A549 (cell line): Measurements from ENCODE around the gene TRAPPC11. TPM values are rescaled to one million over a fixed set of nuclear protein-coding genes. Genes with fewer than 3 reads are reported as not detected.

ENCODE experiments used
- ATAC-seq, 2 experiments: fragments of 200-7000 bp in 1 of 2; fragments of >200 bp in 1 of 2; cut with Nextera tagmentation in 1 of 2; cut with Tn5 transposase in 1 of 2; 3 replicates each; pipeline versions ENCODE4 v1.8.0 to v1.9.1; 2018 to 2020; ENCODE audit warnings: mild to moderate bottlenecking in 1 of 2, moderate library complexity in 1 of 2
- CTCF ChIA-PET: fragments of 300-600 bp; sonication (Branson Sonifier 250); formaldehyde crosslinking; extraction: SDS; loops from one replicate; lab custom pipeline; 2021; ENCODE audit warnings: antibody characterized with exemption, inconsistent platforms; lab: Yijun Ruan, JAX
- POLR2A ChIA-PET: fragments of 350-600 bp; formaldehyde crosslinking; extraction: SDS; loops from one replicate; lab custom pipeline; 2021; ENCODE audit warnings: antibody characterized with exemption, inconsistent platforms; lab: Yijun Ruan, JAX
- DNase-seq, 2 experiments: peaks; one replicate each; pipeline versions ENCODE4 v3.0.0 to v3.0.0-alpha.2; 2011 to 2016; ENCODE audit warnings: low read depth in 1 of 2, low spot score in 1 of 2
- FAIRE-seq: peaks from 2 replicates; lab custom pipeline; 2011; peaks lifted over from hg19 to GRCh38; lab: Jason Lieb, UNC
- H3K27ac ChIP-seq, 2 experiments: fragments of >200 bp; sonication (Bioruptor Twin); formaldehyde crosslinking; 3 replicates each; pipeline ENCODE4 v1.5.1; 2016 to 2017
- H3K4me1 ChIP-seq: fragments of >200 bp; sonication (Bioruptor Twin); formaldehyde crosslinking; 3 replicates; pipeline ENCODE4 v1.6.1; 2016
- H3K4me2 ChIP-seq: fragments of >200 bp; sonication (Bioruptor Twin); formaldehyde crosslinking; 3 replicates; pipeline ENCODE4 v1.6.1; 2016
- H3K4me3 ChIP-seq: fragments of >200 bp; sonication (Bioruptor Twin); formaldehyde crosslinking; 3 replicates; pipeline ENCODE4 v1.5.1; 2016
- H3K9me3 ChIP-seq: fragments of >200 bp; sonication (Bioruptor Twin); formaldehyde crosslinking; 3 replicates; pipeline ENCODE4 v1.6.1; 2016
- ATOH8 ChIP-seq: fragments of 250-450 bp; sonication (Bioruptor Pico); IDR thresholded peaks from 2 replicates; pipeline ENCODE4 v1.5.0; 2020; ENCODE audit warnings: low read depth, mild to moderate bottlenecking, moderate library complexity
- CEBPB ChIP-seq, 2 experiments: fragments of >200 bp in 1 of 2; sonication (Bioruptor Twin) in 1 of 2; formaldehyde crosslinking in 1 of 2; IDR thresholded peaks; 2 replicates each; pipeline ENCODE4 v1.6.1; 2012 to 2016
- CTCF ChIP-seq: fragments of >200 bp; sonication (Bioruptor Twin); formaldehyde crosslinking; IDR thresholded peaks from 3 replicates; pipeline ENCODE4 v1.5.1; 2016
- ELK1 ChIP-seq: fragments of 150-350 bp; IDR thresholded peaks from 2 replicates; pipeline ENCODE4 v1.6.1; 2014; ENCODE audit warnings: low read depth, mild to moderate bottlenecking, low read length
- EP300 ChIP-seq, 2 experiments: fragments of >200 bp; sonication (Bioruptor Twin); formaldehyde crosslinking; IDR thresholded peaks; 2 replicates in 1 of 2; 3 replicates in 1 of 2; pipeline ENCODE4 v1.6.1; 2016 to 2017
- FOSL2 ChIP-seq, 2 experiments: fragments of 450-650 bp in 1 of 2; fragments of >200 bp in 1 of 2; sonication (Bioruptor Twin) in 1 of 2; formaldehyde crosslinking; IDR thresholded peaks; 2 replicates each; pipeline versions ENCODE4 v1.5.0 to v1.6.1; 2016 to 2020; ENCODE audit warnings: mild to moderate bottlenecking in 1 of 2, moderate library complexity in 1 of 2
- HDAC2 ChIP-seq: fragments of 200-600 bp; sonication (generic); IDR thresholded peaks from 2 replicates; pipeline ENCODE4 v1.6.1; 2016
- HOXA7 ChIP-seq: fragments of 250-450 bp; sonication (Bioruptor Pico); IDR thresholded peaks from 2 replicates; pipeline ENCODE4 v1.5.0; 2020; ENCODE audit warnings: mild to moderate bottlenecking, moderate library complexity
- HOXB5 ChIP-seq: fragments of 250-450 bp; sonication (Bioruptor Pico); IDR thresholded peaks from 2 replicates; pipeline ENCODE4 v1.5.0; 2020; ENCODE audit warnings: mild to moderate bottlenecking, moderate library complexity
- MAFK ChIP-seq: fragments of 450-650 bp; IDR thresholded peaks from 2 replicates; pipeline ENCODE4 v1.6.1; 2014; ENCODE audit not compliant: partially characterized antibody
- MAZ ChIP-seq: fragments of 150-350 bp; IDR thresholded peaks from 2 replicates; pipeline ENCODE4 v1.6.1; 2014; ENCODE audit warnings: antibody characterized with exemption, low read depth, low read length, borderline replicate concordance
- NFE2L2 ChIP-seq: fragments of 150-350 bp; conservative IDR thresholded peaks from 2 replicates; pipeline ENCODE4 v1.6.1; 2014; ENCODE audit warnings: low read length
- NPAS2 ChIP-seq: fragments of 250-450 bp; sonication (Bioruptor Pico); IDR thresholded peaks from 2 replicates; pipeline ENCODE4 v1.8.0; 2022; ENCODE audit warnings: mild to moderate bottlenecking, moderate library complexity, borderline replicate concordance
- RAD21 ChIP-seq, 2 experiments: fragments of >200 bp in 1 of 2; sonication (Bioruptor Twin) in 1 of 2; formaldehyde crosslinking in 1 of 2; IDR thresholded peaks in 1 of 2; conservative IDR thresholded peaks in 1 of 2; 2 replicates in 1 of 2; 3 replicates in 1 of 2; pipeline ENCODE4 v1.6.1; 2012 to 2018; ENCODE audit warnings: inconsistent platforms in 1 of 2
- RARB ChIP-seq: fragments of 250-450 bp; sonication (Bioruptor Pico); IDR thresholded peaks from 2 replicates; pipeline ENCODE4 v1.8.0; 2021; ENCODE audit warnings: mild to moderate bottlenecking, moderate library complexity
- RCOR1 ChIP-seq: fragments of 150-350 bp; IDR thresholded peaks from 2 replicates; pipeline ENCODE4 v1.6.1; 2014; ENCODE audit warnings: antibody characterized with exemption, low read length, low read depth
- REST ChIP-seq: fragments of 200-600 bp; sonication (generic); IDR thresholded peaks from 2 replicates; pipeline ENCODE4 v1.6.1; 2016; ENCODE audit warnings: antibody characterized with exemption, mild to moderate bottlenecking, moderate library complexity
- TP53 ChIP-seq: fragments of 250-450 bp; sonication (Bioruptor Pico); IDR thresholded peaks from 2 replicates; pipeline ENCODE4 v1.5.0; 2021; ENCODE audit warnings: mild to moderate bottlenecking, moderate library complexity
- ZC3H11A ChIP-seq: fragments of 450-650 bp; IDR thresholded peaks from 2 replicates; pipeline ENCODE4 v1.6.1; 2014; ENCODE audit warnings: antibody characterized with exemption, mild to moderate bottlenecking
- ZFP36 ChIP-seq: fragments of 450-650 bp; IDR thresholded peaks from 2 replicates; pipeline ENCODE4 v1.6.1; 2014; ENCODE audit warnings: borderline replicate concordance; ENCODE audit not compliant: partially characterized antibody
- ZNF302 ChIP-seq: fragments of 250-450 bp; sonication (Bioruptor Pico); IDR thresholded peaks from 2 replicates; pipeline ENCODE4 v1.9.0; 2021; ENCODE audit warnings: inconsistent platforms, mild to moderate bottlenecking, moderate library complexity
- WGBS: methylation state at CpG from one replicate; pipeline ENCODE4 v1.1.6; 2017; ENCODE audit errors: missing lambda C conversion rate; 5-methylcytosine and 5-hydroxymethylcytosine counted together
- polyA plus RNA-seq, 4 experiments: library from polyadenylated mRNA; depleted of rRNA in 3 of 4; stranded (reverse); fragments of >200 nt; fragmentation: RNase III in 1 of 4; extraction: RNeasy Plus Mini Kit Qiagen cat#74134 plus additional on column Dnase treatment in 1 of 4; gene quantifications; 2 replicates in 3 of 4; 3 replicates in 1 of 4; pipeline ENCODE4 v1.2.3, GENCODE V29; 2011 to 2017

The TRAPPC11 gene
- polyA plus RNA-seq, 2 of the 4 experiments (the other 2 are of a cell fraction), result 10.8 to 39.8 TPM

- DNase-seq, result peak in 1 of 2 experiments; percentile 31
- 8% methylated on average over 10 of the region's 10 CpGs for WGBS
- TF ChIP-seq ZFP36, result no peak
- peak; percentile 31 for TF ChIP-seq MAFK
- no peak for FAIRE-seq
- Histone ChIP-seq H3K4me3 (no peak overlapping the region), H3K9me3 (no peaks in the 10 kb centered on the region), H3K4me2 (peak overlapping the region; percentile 27; the same call in 2 of the 3 replicates), H3K27ac (no peak overlapping the region), H3K4me1 (0 out of 3 replicates have a peak, but pooled peaks cover 6% of the 10 kb centered on the region)
- POLR2A ChIA-PET, result no interaction called here
- CTCF ChIA-PET, result no interaction called here
- peak in 1 of 2 experiments; percentile 72; a peak in 3 of 6 replicates for ATAC-seq
Measured at GRCh38 chr4:183738081-183738673, 79.1 kb downstream of the TRAPPC11 start.

GRCh38 chr4:183738961-183739360, 79.9 kb downstream of the TRAPPC11 start:
- H3K9me3 ChIP-seq, result no peaks in the 10 kb centered on the region
- H3K27ac ChIP-seq, result no peak overlapping the region
- no peak for ATAC-seq
- ChIA-PET CTCF (no interaction called here), POLR2A (no interaction called here)
- 84% methylated on average over 4 of the region's 4 CpGs for WGBS
- H3K4me3 ChIP-seq, result no peak overlapping the region
- H3K4me1 ChIP-seq, result 0 out of 3 replicates have a peak, but pooled peaks cover 6% of the 10 kb centered on the region
- TF ChIP-seq HDAC2 (no peak), EP300 (IDR thresholded peaks at IDR 0.05) (no peak), CEBPB (IDR thresholded peaks at IDR 0.05) (no peak), REST (no peak), RCOR1 (no peak), RAD21 (conservative IDR thresholded peaks at IDR 0.05 in 1 of 2, IDR thresholded peaks at IDR 0.05 in 1 of 2) (no peak), HOXB5 (no peak), TP53 (CRISPR knock-in tag) (no peak), ELK1 (no peak), ZC3H11A (no peak), ZFP36 (no peak), ZNF302 (no peak), FOSL2 (IDR thresholded peaks at IDR 0.05) (no peak), FOSL2 (CRISPR knock-in tag; IDR thresholded peaks at IDR 0.05) (no peak), NPAS2 (no peak), HOXA7 (no peak), CTCF (no peak), MAZ (no peak), ATOH8 (CRISPR knock-in tag) (no peak), NFE2L2 (no peak), RARB (CRISPR knock-in tag) (no peak)
- H3K4me2 ChIP-seq, result no peak overlapping the region
- no peak for FAIRE-seq
- no peak for DNase-seq
